Prostate gland (tissue), 2 donors: ENCODE data around the gene SKAP2. TPM values are rescaled to one million over a fixed set of nuclear protein-coding genes. Genes with fewer than 3 reads are reported as not detected.

Source experiments
- DNase-seq: peaks from one replicate; pipeline ENCODE4 v3.0.0-alpha.2; 2019; ENCODE audit warnings: low spot score
- H3K27ac ChIP-seq, 2 donors: fragments of 200-600 bp; sonication (generic); 2 replicates each; pipeline ENCODE4 v1.5.1; 2017 to 2019
- H3K27me3 ChIP-seq: fragments of 200-600 bp; sonication (generic); replicated peaks from 2 replicates; pipeline ENCODE4 v1.5.1; 2019; ENCODE audit not compliant: insufficient read depth
- H3K36me3 ChIP-seq, 2 donors: fragments of 200-600 bp; sonication (generic); 1 replicate in 1 of 2; 2 replicates in 1 of 2; pipeline versions ENCODE4 v1.5.1 to v1.8.1; 2017 to 2019
- H3K4me1 ChIP-seq: fragments of 200-600 bp; sonication (generic); replicated peaks from 2 replicates; pipeline ENCODE4 v1.5.1; 2019
- H3K4me3 ChIP-seq, 2 donors: fragments of 200-600 bp; sonication (generic); 2 replicates each; pipeline ENCODE4 v1.5.1; 2017 to 2019
- H3K9me3 ChIP-seq: fragments of 200-600 bp; sonication (generic); 2 replicates; pipeline ENCODE4 v1.5.1; 2017
- POLR2A ChIP-seq: fragments of 450-650 bp; IDR thresholded peaks from one replicate; pipeline ENCODE4 v1.6.1; 2016; ENCODE audit warnings: antibody characterized with exemption, mild to moderate bottlenecking
- POLR2AphosphoS5 ChIP-seq: sonication (generic); formaldehyde crosslinking; IDR thresholded peaks from one replicate; pipeline ENCODE4 v1.6.1; 2017; ENCODE audit warnings: antibody characterized with exemption
- WGBS: methylation state at CpG from one replicate; pipeline ENCODE4 v1.1.5; 2018; 5-methylcytosine and 5-hydroxymethylcytosine counted together
- intact Hi-C: fragments of 100-400 bp; cut with DNase I; formaldehyde crosslinking; loops from one replicate; pipeline ENCODE4 v1.14.2; 2022
- total RNA-seq, 2 donors: library from RNA; depleted of rRNA; stranded (reverse); fragments of >200 nt; gene quantifications; one replicate each; pipeline ENCODE4 v1.1.0, GENCODE V29; 2016
- TF ChIP-seq, protein P1 (sequence below), 4 experiments: fragments of 200-600 bp in 2 of 4; fragments of 450-650 bp in 2 of 4; sonication (generic) in 2 of 4; IDR thresholded peaks; 1 replicate in 3 of 4; 2 replicates in 1 of 4; pipeline ENCODE4 v1.5.1; 2016 to 2019; ENCODE audit warnings: antibody characterized with exemption in 4 of 4, mild to moderate bottlenecking in 2 of 4, moderate library complexity in 2 of 4

SKAP2 gene
- total RNA-seq, 2 donors from 2014 or later, result 16.1 to 25.6 TPM

- Histone ChIP-seq H3K9me3 (no peaks in the 10 kb centered on the region), H3K27ac (no peak overlapping the region), H3K27me3 (no peaks in the 10 kb centered on the region), H3K4me1 (no peaks in the 10 kb centered on the region), H3K36me3 (no peaks in the 10 kb centered on the region), H3K4me3 (no peak overlapping the region)
- TF ChIP-seq POLR2AphosphoS5 (no peak), POLR2A (no peak)
- TF ChIP-seq, protein P1, sequence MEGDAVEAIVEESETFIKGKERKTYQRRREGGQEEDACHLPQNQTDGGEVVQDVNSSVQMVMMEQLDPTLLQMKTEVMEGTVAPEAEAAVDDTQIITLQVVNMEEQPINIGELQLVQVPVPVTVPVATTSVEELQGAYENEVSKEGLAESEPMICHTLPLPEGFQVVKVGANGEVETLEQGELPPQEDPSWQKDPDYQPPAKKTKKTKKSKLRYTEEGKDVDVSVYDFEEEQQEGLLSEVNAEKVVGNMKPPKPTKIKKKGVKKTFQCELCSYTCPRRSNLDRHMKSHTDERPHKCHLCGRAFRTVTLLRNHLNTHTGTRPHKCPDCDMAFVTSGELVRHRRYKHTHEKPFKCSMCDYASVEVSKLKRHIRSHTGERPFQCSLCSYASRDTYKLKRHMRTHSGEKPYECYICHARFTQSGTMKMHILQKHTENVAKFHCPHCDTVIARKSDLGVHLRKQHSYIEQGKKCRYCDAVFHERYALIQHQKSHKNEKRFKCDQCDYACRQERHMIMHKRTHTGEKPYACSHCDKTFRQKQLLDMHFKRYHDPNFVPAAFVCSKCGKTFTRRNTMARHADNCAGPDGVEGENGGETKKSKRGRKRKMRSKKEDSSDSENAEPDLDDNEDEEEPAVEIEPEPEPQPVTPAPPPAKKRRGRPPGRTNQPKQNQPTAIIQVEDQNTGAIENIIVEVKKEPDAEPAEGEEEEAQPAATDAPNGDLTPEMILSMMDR (IDR thresholded peaks at IDR 0.05), result no peak
- no peak for DNase-seq
- WGBS, result 70% methylated on average over 6 of the region's 6 CpGs
- intact Hi-C loops, result no loop called here
These were observed 226.8 kb downstream of the SKAP2 start for GRCh38 chr7:26637610-26638009.

DNA sequence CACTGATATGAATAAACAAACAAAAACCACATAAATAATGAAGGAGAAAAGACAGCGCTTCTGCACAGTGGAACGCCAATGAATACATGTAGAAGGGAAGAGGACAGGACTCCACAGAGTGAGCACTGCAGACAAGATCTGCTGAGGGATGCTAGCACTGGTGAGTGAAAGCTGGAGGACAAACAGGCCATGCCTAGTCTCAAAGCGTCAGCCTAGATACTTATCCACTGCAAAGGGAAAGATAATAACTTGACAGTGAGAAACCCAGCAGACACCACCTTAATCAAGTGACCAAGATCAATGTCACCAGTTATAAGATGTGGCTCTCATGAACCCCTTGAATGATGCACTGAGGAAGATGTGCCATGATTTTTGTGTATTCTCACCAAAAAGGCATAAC, 227.6 kb downstream of the SKAP2 start:
- TF ChIP-seq, protein P1 (IDR thresholded peaks at IDR 0.05), result no peak
- no peak for TF ChIP-seq POLR2AphosphoS5
- no peak for TF ChIP-seq POLR2A
- H3K36me3 ChIP-seq, result no peaks in the 10 kb centered on the region
- H3K4me3 ChIP-seq, result no peak overlapping the region
- no peak for DNase-seq
- intact Hi-C loops, result no loop called here
- H3K4me1 ChIP-seq, result no peaks in the 10 kb centered on the region
- H3K9me3 ChIP-seq, result no peaks in the 10 kb centered on the region
- H3K27me3 ChIP-seq, result no peaks in the 10 kb centered on the region
- no peak overlapping the region for H3K27ac ChIP-seq
- WGBS, result 89% methylated on average over 3 of the region's 3 CpGs

DNA sequence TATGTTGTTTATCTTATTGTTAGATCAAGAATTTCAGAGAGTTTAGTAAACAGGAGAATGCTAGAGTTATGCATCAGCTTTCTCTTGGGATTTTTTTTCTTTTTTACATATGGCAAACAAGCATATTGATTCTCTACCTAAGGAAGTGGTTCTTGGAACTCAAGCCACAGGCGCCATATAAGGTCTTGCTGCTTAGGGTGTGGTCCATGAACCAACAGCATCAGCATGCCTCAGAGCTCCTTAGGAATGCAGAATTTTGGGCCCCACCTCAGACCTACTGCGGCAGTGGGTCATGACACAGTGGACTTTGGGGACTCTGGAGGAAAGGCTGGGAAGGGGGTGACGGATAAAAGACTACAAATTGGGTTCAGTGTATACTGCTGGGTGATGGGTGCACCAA, 230.8 kb downstream of the SKAP2 start:
- WGBS, result 97% methylated on average over 3 of the region's 3 CpGs
- Histone ChIP-seq H3K27me3 (no peaks in the 10 kb centered on the region), H3K4me3 (no peak overlapping the region), H3K9me3 (no peaks in the 10 kb centered on the region), H3K4me1 (no peaks in the 10 kb centered on the region), H3K36me3 (no peaks in the 10 kb centered on the region), H3K27ac (no peak overlapping the region)
- no peak for DNase-seq
- intact Hi-C loops, result no loop called here
- TF ChIP-seq, protein P1 (IDR thresholded peaks at IDR 0.05), result no peak
- TF ChIP-seq POLR2A, result no peak
- no peak for TF ChIP-seq POLR2AphosphoS5

DNA sequence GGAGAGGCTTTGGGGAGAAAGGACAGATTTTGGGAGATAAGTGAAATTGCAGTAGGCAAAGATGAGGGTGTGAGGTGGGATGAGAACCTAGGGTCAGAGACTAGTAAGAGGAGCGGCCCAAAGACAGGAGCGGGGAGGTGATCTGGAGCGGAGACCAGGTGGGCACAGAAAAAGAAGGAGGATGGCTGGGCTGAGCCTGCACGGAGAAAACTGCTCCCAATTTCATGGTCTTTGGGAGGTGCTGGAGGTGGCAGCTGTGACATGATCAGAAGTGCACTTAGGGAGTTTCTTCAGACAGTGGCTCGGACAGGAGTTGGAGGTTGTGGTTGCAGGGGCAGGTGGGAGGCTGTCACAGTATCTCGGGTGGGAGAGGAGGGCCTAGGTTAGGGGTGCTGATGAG, 232.8 kb downstream of the SKAP2 start:
- H3K4me3 ChIP-seq, result no peak overlapping the region
- no peaks in the 10 kb centered on the region for H3K27me3 ChIP-seq
- WGBS, result 85% methylated on average over 6 of the region's 6 CpGs
- H3K4me1 ChIP-seq, result no peaks in the 10 kb centered on the region
- no peak for DNase-seq
- H3K36me3 ChIP-seq, result no peaks in the 10 kb centered on the region
- intact Hi-C loops, result no loop called here
- TF ChIP-seq POLR2AphosphoS5 (no peak), POLR2A (no peak)
- TF ChIP-seq, protein P1 (IDR thresholded peaks at IDR 0.05), result no peak
- no peak overlapping the region for H3K27ac ChIP-seq
- no peaks in the 10 kb centered on the region for H3K9me3 ChIP-seq

DNA sequence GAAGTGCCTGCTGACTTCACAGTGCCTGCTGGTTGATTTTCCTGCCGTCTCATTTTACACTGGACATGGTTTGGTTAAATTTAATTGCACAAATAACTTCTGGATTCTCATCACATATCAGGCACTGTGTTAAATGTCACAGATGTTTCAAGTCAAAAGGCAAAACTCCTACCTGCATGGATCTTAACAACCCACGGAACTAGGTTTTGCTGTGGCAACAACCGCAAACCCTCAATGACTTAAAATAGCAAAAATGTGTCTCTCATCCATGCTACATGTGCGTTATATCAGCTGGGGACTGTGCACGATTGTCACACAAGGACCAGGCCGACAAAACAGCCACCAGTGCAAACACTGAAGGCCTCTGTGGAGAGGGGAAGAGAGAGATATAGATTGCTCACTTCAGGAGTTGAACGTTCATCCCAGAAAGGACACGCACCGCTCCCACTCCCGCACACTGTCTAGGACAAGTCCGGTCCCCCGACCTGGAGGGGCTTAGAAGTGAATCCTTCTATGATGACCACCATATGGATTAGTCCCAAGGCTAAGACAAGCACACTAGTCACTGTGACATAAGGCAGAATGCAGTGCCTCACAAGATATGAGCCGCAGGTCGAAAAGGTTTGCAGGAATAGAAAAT, 233.3 kb downstream of the SKAP2 start:
- WGBS, result 87% methylated on average over 14 of the region's 14 CpGs
- Histone ChIP-seq H3K9me3 (no peaks in the 10 kb centered on the region), H3K36me3 (no peaks in the 10 kb centered on the region), H3K4me1 (no peaks in the 10 kb centered on the region), H3K4me3 (no peak overlapping the region), H3K27me3 (no peaks in the 10 kb centered on the region), H3K27ac (no peak overlapping the region)
- TF ChIP-seq POLR2A (no peak), POLR2AphosphoS5 (no peak)
- TF ChIP-seq, protein P1 (IDR thresholded peaks at IDR 0.05), result no peak
- no peak for DNase-seq
- intact Hi-C loops, result no loop called here
